ENCODE measurements around the gene SLC15A4.

Gene SLC15A4

GRCh38 chr12:128745772-128746689 is 77.7 kb downstream of the SLC15A4 start:
- DNase-seq = peak; percentile 28

- peak; percentile 18 for DNase-seq
Measured at GRCh38 chr12:128743916-128744315, 79.8 kb downstream of the SLC15A4 start.
